GM12878 (cell line): ENCODE results near the gene WIPF2. TPM values are rescaled to one million over a fixed set of nuclear protein-coding genes. Genes with fewer than 3 reads are reported as not detected.

Source experiments
- BCLAF1 ChIP-seq: fragments of 450-650 bp; IDR thresholded peaks from 2 replicates; pipeline ENCODE4 v1.6.1; 2017; ENCODE audit warnings: antibody characterized with exemption, mild to moderate bottlenecking, moderate library complexity
- ELK1 ChIP-seq: IDR thresholded peaks from 2 replicates; pipeline ENCODE4 v1.6.1; 2012; ENCODE audit warnings: low read depth, low read length, improper control_type of control experiment
- HDAC2 ChIP-seq: fragments of 200-600 bp; sonication (generic); IDR thresholded peaks from 2 replicates; pipeline ENCODE4 v1.6.1; 2017
- REST ChIP-seq: IDR thresholded peaks from 2 replicates; pipeline ENCODE4 v1.6.1; 2012; ENCODE audit warnings: mild to moderate bottlenecking, low read depth, low read length
- SMAD5 ChIP-seq: IDR thresholded peaks from 2 replicates; pipeline ENCODE4 v1.6.1; 2016; ENCODE audit warnings: antibody characterized with exemption, low read depth
- SREBF2 ChIP-seq: IDR thresholded peaks from 2 replicates; pipeline ENCODE4 v1.6.1; 2012; ENCODE audit warnings: mild to moderate bottlenecking, low read length
- SUZ12 ChIP-seq: fragments of 200-600 bp; sonication (generic); IDR thresholded peaks from one replicate; pipeline ENCODE4 v1.6.1; 2018; ENCODE audit warnings: antibody characterized with exemption, mild to moderate bottlenecking; ENCODE audit not compliant: unreplicated experiment
- polyA plus RNA-seq, 11 experiments: library from polyadenylated mRNA; depleted of rRNA in 4 of 11; unstranded in 6 of 11; stranded (reverse) in 5 of 11; fragments of >200 nt; fragmentation: Nextera tagmentation in 4 of 11; fragmentation: Illumina TruSeq in 1 of 11; extraction: Ambion mirVana in 4 of 11; extraction: Trizol in 1 of 11; gene quantifications; 1 replicate in 1 of 11; 2 replicates in 10 of 11; pipeline versions ENCODE4 v1.2.1 to v1.2.3, GENCODE V29; 2011 to 2016; ENCODE audit warnings: inconsistent platforms in 2 of 11, missing spikeins in 2 of 11, low read depth in 1 of 11
- total RNA-seq, 4 experiments: library from RNA; depleted of rRNA in 3 of 4; stranded (reverse); fragments of >200 nt in 3 of 4; fragmentation: Illumina TruSeq in 1 of 4; extraction: Trizol in 1 of 4; gene quantifications; 2 replicates each; pipeline versions ENCODE4 v1.2.1 to v1.2.3, GENCODE V29; 2013 to 2021

Gene WIPF2
- total and polyA plus RNA-seq, 10 of the 15 experiments (the other 5 are each of a cell fraction or from before 2014, with no cell fraction given), result 4.2 to 20.8 (median 7.1) TPM

GRCh38 chr17:40176754-40177110, 42.4 kb upstream of the WIPF2 start (continued):
- TF ChIP-seq ELK1, result no peak
- TF ChIP-seq REST, result no peak
- no peak for TF ChIP-seq SREBF2
- no peak for TF ChIP-seq SUZ12
- no peak for TF ChIP-seq SMAD5
- no peak for TF ChIP-seq BCLAF1
- TF ChIP-seq HDAC2, result no peak
